Measurements from ENCODE around the gene RAMACL. TPM values are rescaled to one million over a fixed set of nuclear protein-coding genes. Genes with fewer than 3 reads are reported as not detected.

Gene RAMACL
- total RNA-seq, 1 donor from 2014 or later, result 1.2 TPM

DNA sequence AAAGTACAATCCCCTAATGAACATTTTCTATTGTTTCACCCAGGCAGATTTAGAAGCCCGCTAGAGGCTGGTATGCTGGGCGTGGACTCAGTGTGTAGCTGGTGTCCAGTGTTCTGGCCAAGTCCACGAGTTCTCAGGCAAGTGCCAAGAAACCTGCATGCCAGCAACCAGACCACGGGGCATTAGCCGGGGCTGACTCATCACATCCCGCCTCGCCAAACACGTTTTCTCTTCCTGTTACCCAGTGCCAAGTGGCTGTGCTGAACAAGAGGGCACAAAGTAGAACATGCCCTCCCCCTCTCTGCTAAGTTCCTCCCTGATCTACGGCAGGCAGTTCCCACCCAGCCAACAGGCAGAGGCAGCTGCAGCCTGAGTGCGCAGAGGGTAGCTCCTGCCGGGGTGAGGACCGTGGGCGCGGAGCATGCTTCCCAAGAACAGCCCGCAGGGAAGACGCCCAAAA lies 29.6 kb downstream of the RAMACL start:
- Mint-ChIP-seq H3K4me3 (ENCODE audit: unreplicated experiment) (no peak overlapping the region), H3K4me1 (ENCODE audit: low read depth, unreplicated experiment) (peaks cover 48% of the 10 kb centered on the region), H3K9me3 (ENCODE audit: unreplicated experiment) (no peaks in the 10 kb centered on the region), H3K27me3 (ENCODE audit: low read depth, unreplicated experiment) (no peaks in the 10 kb centered on the region), H3K36me3 (ENCODE audit: low read depth, unreplicated experiment) (peaks cover 23% of the 10 kb centered on the region), H3K27ac (ENCODE audit: unreplicated experiment) (no peak overlapping the region)
- FAIRE-seq (no peak), DNase-seq (ENCODE audit: low read depth) (peak; percentile 93)
- Histone ChIP-seq H3K79me2 (ENCODE audit: insufficient read depth, low read length) (peaks cover 24% of the 10 kb centered on the region), H3K27me3 (ENCODE audit: insufficient read depth, low read length) (no peaks in the 10 kb centered on the region), H4K20me1 (ENCODE audit: insufficient read depth, low read length) (no peaks in the 10 kb centered on the region), H3K9me3 (ENCODE audit: insufficient read depth, low read depth, low read length) (peaks cover 2% of the 10 kb centered on the region), H3K4me3 (ENCODE audit: insufficient read depth, low read depth, low read length) (no peak overlapping the region), H3K4me1 (ENCODE audit: insufficient read depth, low read length) (peaks cover 48% of the 10 kb centered on the region), H3K9ac (ENCODE audit: low read length) (peak overlapping the region; percentile 69), H3K4me2 (ENCODE audit: low read length) (peak overlapping the region; percentile 72), H3K27ac (ENCODE audit: low read depth, low read length) (peak overlapping the region; percentile 71), H2AFZ (ENCODE audit: low read depth, low read length) (peak overlapping the region; percentile 28), H3K36me3 (ENCODE audit: insufficient read depth, low read length) (no peaks in the 10 kb centered on the region)
- TF ChIP-seq EZH2 (IDR thresholded peaks at IDR 0.05; ENCODE audit: insufficient read depth, low read length), result no peak
- TF ChIP-seq, protein P1, sequence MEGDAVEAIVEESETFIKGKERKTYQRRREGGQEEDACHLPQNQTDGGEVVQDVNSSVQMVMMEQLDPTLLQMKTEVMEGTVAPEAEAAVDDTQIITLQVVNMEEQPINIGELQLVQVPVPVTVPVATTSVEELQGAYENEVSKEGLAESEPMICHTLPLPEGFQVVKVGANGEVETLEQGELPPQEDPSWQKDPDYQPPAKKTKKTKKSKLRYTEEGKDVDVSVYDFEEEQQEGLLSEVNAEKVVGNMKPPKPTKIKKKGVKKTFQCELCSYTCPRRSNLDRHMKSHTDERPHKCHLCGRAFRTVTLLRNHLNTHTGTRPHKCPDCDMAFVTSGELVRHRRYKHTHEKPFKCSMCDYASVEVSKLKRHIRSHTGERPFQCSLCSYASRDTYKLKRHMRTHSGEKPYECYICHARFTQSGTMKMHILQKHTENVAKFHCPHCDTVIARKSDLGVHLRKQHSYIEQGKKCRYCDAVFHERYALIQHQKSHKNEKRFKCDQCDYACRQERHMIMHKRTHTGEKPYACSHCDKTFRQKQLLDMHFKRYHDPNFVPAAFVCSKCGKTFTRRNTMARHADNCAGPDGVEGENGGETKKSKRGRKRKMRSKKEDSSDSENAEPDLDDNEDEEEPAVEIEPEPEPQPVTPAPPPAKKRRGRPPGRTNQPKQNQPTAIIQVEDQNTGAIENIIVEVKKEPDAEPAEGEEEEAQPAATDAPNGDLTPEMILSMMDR (IDR thresholded peaks at IDR 0.05; ENCODE audit: insufficient read depth, low read depth, low read length), result no peak

DNA sequence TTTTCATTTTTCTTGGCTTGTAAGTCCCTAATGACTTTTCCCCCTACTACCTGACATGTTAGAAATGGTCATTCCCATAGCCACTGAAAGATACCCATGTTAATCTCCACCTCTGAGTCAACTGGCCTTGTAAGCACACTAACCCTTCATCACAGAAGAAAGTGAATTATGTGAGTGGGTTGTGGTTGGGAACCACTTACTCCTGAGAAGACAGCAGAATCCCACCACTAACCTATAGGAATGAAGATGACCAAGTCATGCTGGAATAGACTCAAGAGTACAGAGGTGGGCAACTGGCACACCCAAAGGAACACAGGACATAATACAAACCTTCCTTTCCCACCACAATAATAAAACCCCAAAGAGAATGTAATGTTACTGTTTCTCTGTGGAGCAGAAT lies 30.1 kb downstream of the RAMACL start:
- Mint-ChIP-seq H3K9me3 (ENCODE audit: unreplicated experiment) (no peaks in the 10 kb centered on the region), H3K36me3 (ENCODE audit: low read depth, unreplicated experiment) (peaks cover 20% of the 10 kb centered on the region), H3K27me3 (ENCODE audit: low read depth, unreplicated experiment) (no peaks in the 10 kb centered on the region), H3K4me3 (ENCODE audit: unreplicated experiment) (no peak overlapping the region), H3K4me1 (ENCODE audit: low read depth, unreplicated experiment) (peaks cover 45% of the 10 kb centered on the region), H3K27ac (ENCODE audit: unreplicated experiment) (no peak overlapping the region)
- DNase-seq (ENCODE audit: low read depth) (peak; percentile 72), FAIRE-seq (no peak)
- H3K79me2 ChIP-seq (ENCODE audit: insufficient read depth, low read length), result peaks cover 20% of the 10 kb centered on the region
- TF ChIP-seq EZH2 (IDR thresholded peaks at IDR 0.05; ENCODE audit: insufficient read depth, low read length), result no peak
- TF ChIP-seq, protein P1 (IDR thresholded peaks at IDR 0.05; ENCODE audit: insufficient read depth, low read depth, low read length), result no peak
- peaks cover 2% of the 10 kb centered on the region for H3K9me3 ChIP-seq (ENCODE audit: insufficient read depth, low read depth, low read length)
- H3K4me1 ChIP-seq (ENCODE audit: insufficient read depth, low read length), result peaks cover 48% of the 10 kb centered on the region
- no peak overlapping the region for H3K4me3 ChIP-seq (ENCODE audit: insufficient read depth, low read depth, low read length)
- no peaks in the 10 kb centered on the region for H3K27me3 ChIP-seq (ENCODE audit: insufficient read depth, low read length)
- peak overlapping the region; percentile 71 for H3K27ac ChIP-seq (ENCODE audit: low read depth, low read length)
- H3K36me3 ChIP-seq (ENCODE audit: insufficient read depth, low read length), result no peaks in the 10 kb centered on the region
- no peaks in the 10 kb centered on the region for H4K20me1 ChIP-seq (ENCODE audit: insufficient read depth, low read length)
- peak overlapping the region; percentile 69 for H3K9ac ChIP-seq (ENCODE audit: low read length)
- H2AFZ ChIP-seq (ENCODE audit: low read depth, low read length), result no peak overlapping the region
- H3K4me2 ChIP-seq (ENCODE audit: low read length), result peak overlapping the region; percentile 72

DNA sequence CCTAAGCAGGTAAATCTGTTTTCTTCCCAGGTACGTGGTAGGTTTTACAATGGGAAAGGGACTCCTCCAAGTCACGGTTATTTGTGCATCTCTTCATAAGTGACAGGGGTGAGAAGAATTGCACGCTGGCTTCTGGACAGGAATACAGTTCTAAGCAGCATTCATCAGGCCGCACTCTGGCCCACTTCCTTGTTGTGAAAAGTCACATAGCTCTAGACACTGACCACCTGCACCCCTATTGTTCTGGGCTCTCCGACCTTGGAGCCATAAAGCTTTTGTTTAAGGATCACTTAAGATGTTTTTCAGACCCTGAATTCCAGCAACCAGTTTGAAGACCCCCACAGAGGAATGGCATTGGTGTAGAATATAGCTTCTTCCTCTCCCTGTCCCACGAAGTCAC lies 31.4 kb downstream of the RAMACL start:
- no peak overlapping the region for H3K4me3 Mint-ChIP-seq (ENCODE audit: unreplicated experiment)

More for the DNA sequence above, 31.4 kb downstream of the RAMACL start:
- H4K20me1 ChIP-seq (ENCODE audit: insufficient read depth, low read length), result no peaks in the 10 kb centered on the region
- H3K9me3 ChIP-seq (ENCODE audit: insufficient read depth, low read depth, low read length), result peaks cover 2% of the 10 kb centered on the region
- Mint-ChIP-seq H3K9me3 (ENCODE audit: unreplicated experiment) (no peaks in the 10 kb centered on the region), H3K36me3 (ENCODE audit: low read depth, unreplicated experiment) (peaks cover 18% of the 10 kb centered on the region), H3K4me1 (ENCODE audit: low read depth, unreplicated experiment) (peaks cover 45% of the 10 kb centered on the region), H3K27me3 (ENCODE audit: low read depth, unreplicated experiment) (no peaks in the 10 kb centered on the region), H3K27ac (ENCODE audit: unreplicated experiment) (no peak overlapping the region)
- H3K4me3 ChIP-seq (ENCODE audit: insufficient read depth, low read depth, low read length), result no peak overlapping the region
- H3K27ac ChIP-seq (ENCODE audit: low read depth, low read length), result no peak overlapping the region
- H3K36me3 ChIP-seq (ENCODE audit: insufficient read depth, low read length), result no peaks in the 10 kb centered on the region
- TF ChIP-seq EZH2 (IDR thresholded peaks at IDR 0.05; ENCODE audit: insufficient read depth, low read length), result no peak
- TF ChIP-seq, protein P1 (IDR thresholded peaks at IDR 0.05; ENCODE audit: insufficient read depth, low read depth, low read length), result no peak
- no peak overlapping the region for H3K9ac ChIP-seq (ENCODE audit: low read length)
- H3K79me2 ChIP-seq (ENCODE audit: insufficient read depth, low read length), result peaks cover 21% of the 10 kb centered on the region
- no peaks in the 10 kb centered on the region for H3K27me3 ChIP-seq (ENCODE audit: insufficient read depth, low read length)
- DNase-seq (ENCODE audit: low read depth), result no peak
- no peak for FAIRE-seq
- no peak overlapping the region for H2AFZ ChIP-seq (ENCODE audit: low read depth, low read length)
- no peak overlapping the region for H3K4me2 ChIP-seq (ENCODE audit: low read length)
- peaks cover 48% of the 10 kb centered on the region for H3K4me1 ChIP-seq (ENCODE audit: insufficient read depth, low read length)

Measured in astrocyte (in vitro differentiated cells and primary cell).